IPS-20b (cell line): ENCODE data around the gene TLE4.

ENCODE experiments used
- H3K27ac ChIP-seq: one replicate; pipeline ENCODE4 v1.5.1; 2013; ENCODE audit warnings: low read length
- H3K27me3 ChIP-seq: 2 replicates; pipeline ENCODE4 v1.6.1; 2013; ENCODE audit warnings: mild to moderate bottlenecking, low read length, inconsistent platforms; ENCODE audit not compliant: insufficient read depth
- H3K36me3 ChIP-seq: 2 replicates; pipeline ENCODE4 v1.6.1; 2013; ENCODE audit warnings: low read depth, mild to moderate bottlenecking, inconsistent platforms, low read length, moderate library complexity; ENCODE audit not compliant: insufficient read depth
- H3K4me1 ChIP-seq: 2 replicates; pipeline ENCODE4 v1.6.1; 2013; ENCODE audit warnings: mild to moderate bottlenecking, control low read depth, inconsistent platforms, low read length, moderate library complexity; ENCODE audit not compliant: insufficient read depth
- H3K4me3 ChIP-seq: 2 replicates; pipeline ENCODE4 v1.5.1; 2013; ENCODE audit warnings: mild to moderate bottlenecking, low read length, inconsistent platforms
- H3K9ac ChIP-seq: 2 replicates; pipeline ENCODE4 v1.6.1; 2013; ENCODE audit warnings: low read depth, mild to moderate bottlenecking, inconsistent platforms, low read length, moderate library complexity
- H3K9me3 ChIP-seq: 2 replicates; pipeline ENCODE4 v1.6.1; 2013; ENCODE audit warnings: mild to moderate bottlenecking, low read depth, low read length, inconsistent platforms; ENCODE audit not compliant: insufficient read depth

The TLE4 gene

GRCh38 chr9:79698967-79699366 lies 127.2 kb downstream of the TLE4 start:
- no peaks in the 10 kb centered on the region for H3K27me3 ChIP-seq
- H3K27ac ChIP-seq: no peak overlapping the region
- no peak overlapping the region for H3K4me3 ChIP-seq
- no peaks in the 10 kb centered on the region for H3K9me3 ChIP-seq
- no peaks in the 10 kb centered on the region for H3K36me3 ChIP-seq
- peaks cover 28% of the 10 kb centered on the region for H3K4me1 ChIP-seq
- no peak overlapping the region for H3K9ac ChIP-seq

- Histone ChIP-seq H3K9me3 (no peaks in the 10 kb centered on the region), H3K4me3 (no peak overlapping the region), H3K9ac (no peak overlapping the region), H3K4me1 (peaks cover 23% of the 10 kb centered on the region; the same call in 1 of the 2 replicates), H3K27ac (no peak overlapping the region), H3K27me3 (no peaks in the 10 kb centered on the region), H3K36me3 (peaks cover under 1% of the 10 kb centered on the region; the same call in 1 of the 2 replicates)
Measured at GRCh38 chr9:79699479-79699878, 127.7 kb downstream of the TLE4 start.

- no peak overlapping the region for H3K4me3 ChIP-seq
- H3K27ac ChIP-seq: no peak overlapping the region
- H3K36me3 ChIP-seq: peaks cover 13% of the 10 kb centered on the region; the same call in 1 of the 2 replicates
- peaks cover 16% of the 10 kb centered on the region; the same call in 1 of the 2 replicates for H3K4me1 ChIP-seq
- no peaks in the 10 kb centered on the region for H3K27me3 ChIP-seq
- no peak overlapping the region for H3K9ac ChIP-seq
- H3K9me3 ChIP-seq: no peaks in the 10 kb centered on the region
Measured at GRCh38 chr9:79700607-79701360, 129.0 kb downstream of the TLE4 start.

- H3K9ac ChIP-seq: no peak overlapping the region
- H3K4me3 ChIP-seq: no peak overlapping the region
- H3K9me3 ChIP-seq: no peaks in the 10 kb centered on the region
- H3K27ac ChIP-seq: no peak overlapping the region
- H3K27me3 ChIP-seq: no peaks in the 10 kb centered on the region
- H3K36me3 ChIP-seq: peaks cover 20% of the 10 kb centered on the region; the same call in 1 of the 2 replicates
- peaks cover 7% of the 10 kb centered on the region; the same call in 1 of the 2 replicates for H3K4me1 ChIP-seq
Measured at GRCh38 chr9:79701651-79702050, 129.9 kb downstream of the TLE4 start.

GRCh38 chr9:79705704-79706103 lies 133.9 kb downstream of the TLE4 start:
- Histone ChIP-seq H3K9ac (no peak overlapping the region), H3K27me3 (no peaks in the 10 kb centered on the region), H3K27ac (no peak overlapping the region), H3K36me3 (peaks cover 60% of the 10 kb centered on the region), H3K4me1 (peaks cover 12% of the 10 kb centered on the region), H3K4me3 (no peak overlapping the region), H3K9me3 (no peaks in the 10 kb centered on the region)

- Histone ChIP-seq H3K36me3 (peaks cover 68% of the 10 kb centered on the region), H3K4me3 (no peak overlapping the region), H3K27me3 (no peaks in the 10 kb centered on the region), H3K9me3 (no peaks in the 10 kb centered on the region), H3K9ac (no peak overlapping the region), H3K4me1 (peaks cover 15% of the 10 kb centered on the region), H3K27ac (no peak overlapping the region)
Measured at GRCh38 chr9:79706512-79706911, 134.7 kb downstream of the TLE4 start.

GRCh38 chr9:79707589-79707988 lies 135.8 kb downstream of the TLE4 start:
- Histone ChIP-seq H3K27me3 (no peaks in the 10 kb centered on the region), H3K9me3 (no peaks in the 10 kb centered on the region), H3K9ac (no peak overlapping the region), H3K4me1 (peaks cover 15% of the 10 kb centered on the region), H3K27ac (no peak overlapping the region), H3K36me3 (peaks cover 78% of the 10 kb centered on the region), H3K4me3 (no peak overlapping the region)

- Histone ChIP-seq H3K4me3 (no peak overlapping the region), H3K27ac (no peak overlapping the region), H3K4me1 (peaks cover 15% of the 10 kb centered on the region), H3K9ac (no peak overlapping the region), H3K9me3 (no peaks in the 10 kb centered on the region), H3K27me3 (no peaks in the 10 kb centered on the region), H3K36me3 (peaks cover 88% of the 10 kb centered on the region)
Measured at GRCh38 chr9:79708541-79708940, 136.8 kb downstream of the TLE4 start.

- no peak overlapping the region for H3K27ac ChIP-seq
- H3K9ac ChIP-seq: no peak overlapping the region
- H3K36me3 ChIP-seq: peaks cover 92% of the 10 kb centered on the region
- H3K9me3 ChIP-seq: no peaks in the 10 kb centered on the region
- H3K4me3 ChIP-seq: peak overlapping the region; percentile 14; the same call in 1 of the 2 replicates
- H3K4me1 ChIP-seq: peaks cover 15% of the 10 kb centered on the region
- H3K27me3 ChIP-seq: no peaks in the 10 kb centered on the region
Measured at GRCh38 chr9:79709743-79710674, 138.2 kb downstream of the TLE4 start.

GRCh38 chr9:79711874-79712273 lies 140.1 kb downstream of the TLE4 start:
- H3K27ac ChIP-seq: no peak overlapping the region
- H3K4me1 ChIP-seq: peaks cover 15% of the 10 kb centered on the region
- no peaks in the 10 kb centered on the region for H3K27me3 ChIP-seq
- H3K9ac ChIP-seq: no peak overlapping the region
- H3K9me3 ChIP-seq: no peaks in the 10 kb centered on the region
- H3K4me3 ChIP-seq: no peak overlapping the region
- H3K36me3 ChIP-seq: peaks cover 94% of the 10 kb centered on the region

GRCh38 chr9:79719021-79719420 lies 147.3 kb downstream of the TLE4 start:
- Histone ChIP-seq H3K9ac (no peak overlapping the region), H3K9me3 (no peaks in the 10 kb centered on the region), H3K27me3 (no peaks in the 10 kb centered on the region), H3K4me3 (no peak overlapping the region), H3K4me1 (no peaks in the 10 kb centered on the region), H3K27ac (no peak overlapping the region), H3K36me3 (peaks cover 94% of the 10 kb centered on the region)
